ENCODE measurements around the gene NSRP1.
"Not testable (repeated sequence)": the region's sequence is repeated elsewhere in the genome, so short reads cannot be mapped to it uniquely, and the experiment has no call there.

NSRP1 gene

DNA sequence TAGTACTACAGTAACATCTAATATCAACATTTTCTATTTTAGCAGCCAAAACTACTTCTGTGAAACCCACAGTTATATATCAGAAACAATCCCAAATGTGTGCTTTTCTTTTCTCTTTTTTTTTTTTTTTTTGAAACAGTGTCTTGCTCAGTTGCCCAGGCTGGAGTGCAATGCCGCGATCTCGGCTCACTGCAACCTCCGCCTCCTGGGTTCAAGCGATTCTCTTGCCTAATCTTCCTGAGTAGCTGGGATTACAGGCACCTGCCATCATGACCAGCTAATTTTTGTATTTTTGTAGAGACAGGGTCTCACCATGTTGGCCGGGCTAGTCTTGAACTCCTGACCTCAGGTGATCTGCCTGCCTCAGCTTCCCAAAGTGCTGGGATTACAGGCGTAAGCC lies 2.0 kb downstream of the NSRP1 start:
- not testable (repeated sequence) for DNase-seq (ENCODE audit: low spot score)

DNA sequence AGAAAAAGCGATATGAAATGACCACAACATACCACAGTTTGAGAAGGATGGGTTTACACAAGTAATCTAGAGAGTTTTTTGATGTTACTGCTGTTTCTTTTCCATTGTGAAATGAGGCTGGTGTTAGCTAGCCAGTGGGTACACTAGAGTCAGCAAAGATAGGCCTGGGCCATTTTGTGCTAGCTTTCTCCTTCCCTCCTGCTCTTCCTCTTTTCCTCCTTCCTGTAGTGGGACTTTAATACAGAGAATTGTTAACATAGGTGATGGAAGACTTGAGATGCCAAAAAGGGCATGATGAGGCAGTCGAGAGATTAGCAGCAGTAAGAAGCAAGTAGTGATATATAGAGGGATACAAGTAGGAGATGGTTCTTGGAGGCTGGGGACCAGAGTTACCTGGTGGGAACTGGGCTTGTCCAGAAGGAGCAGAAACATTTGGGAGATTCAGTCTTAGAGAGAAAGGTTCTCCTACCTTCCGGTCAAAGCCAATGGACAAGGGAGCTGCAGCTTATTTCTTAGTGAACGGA lies 7.7 kb downstream of the NSRP1 start:
- no peak for DNase-seq (ENCODE audit: low spot score)

DNA sequence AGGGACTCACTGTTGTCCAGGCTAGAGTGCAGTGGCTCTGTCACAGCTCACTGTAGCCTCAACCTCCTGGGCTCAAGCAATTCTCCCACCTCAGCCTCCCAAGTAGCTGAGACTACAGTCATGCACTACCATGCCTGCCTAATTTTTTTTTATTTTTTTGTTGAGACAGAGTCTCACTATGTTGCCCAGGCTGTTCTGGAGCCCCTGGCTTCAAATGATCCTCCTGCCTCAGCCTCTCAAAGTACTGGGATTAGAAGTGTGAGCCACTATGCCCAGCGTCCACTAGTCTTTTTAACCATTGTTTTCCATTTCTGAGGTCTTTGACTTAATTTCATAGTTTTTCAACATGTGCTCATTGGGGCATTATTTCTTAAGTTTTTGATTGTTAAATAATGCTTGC lies 13.5 kb downstream of the NSRP1 start:
- DNase-seq (ENCODE audit: low spot score) = no peak

DNA sequence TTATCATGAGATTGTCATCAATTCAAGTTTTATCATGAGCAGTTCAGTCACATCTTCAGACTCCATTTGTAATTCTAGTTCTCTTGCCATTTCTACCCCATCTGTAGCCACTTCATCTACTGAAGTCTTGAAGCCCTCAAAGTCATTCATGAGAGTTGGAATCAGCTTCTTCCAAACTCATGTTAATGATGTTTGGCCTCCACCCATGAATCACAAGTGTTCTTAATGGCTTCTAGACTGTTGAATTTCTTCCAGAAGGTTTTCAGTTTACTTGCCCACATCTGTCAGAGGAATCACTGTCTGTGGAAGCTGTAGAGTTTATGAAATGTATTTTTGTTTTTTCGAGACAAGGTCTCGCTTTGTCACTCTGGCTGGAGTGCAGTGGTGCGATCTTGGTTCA lies 16.0 kb downstream of the NSRP1 start:
- DNase-seq (ENCODE audit: low spot score) = no peak

DNA sequence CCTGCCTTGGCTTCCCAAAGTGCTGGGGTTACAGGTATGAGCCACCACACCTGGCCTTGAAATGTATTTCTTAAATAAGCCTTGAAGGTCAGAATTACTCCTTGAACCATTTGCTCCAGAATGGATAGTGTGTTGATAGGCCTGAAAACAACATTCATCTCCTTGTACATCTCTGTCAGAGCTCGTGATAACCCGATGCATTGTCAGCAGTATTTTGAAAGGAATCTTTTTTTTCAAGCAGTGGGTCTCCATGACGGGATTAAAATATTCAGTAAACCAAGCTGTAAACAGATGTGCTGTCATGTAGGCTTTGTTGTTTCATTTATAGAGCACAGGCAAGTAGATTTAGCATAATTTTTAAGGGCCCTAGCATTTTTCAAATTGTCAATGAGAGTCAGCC lies 16.6 kb downstream of the NSRP1 start:
- no peak for DNase-seq (ENCODE audit: low spot score)

DNA sequence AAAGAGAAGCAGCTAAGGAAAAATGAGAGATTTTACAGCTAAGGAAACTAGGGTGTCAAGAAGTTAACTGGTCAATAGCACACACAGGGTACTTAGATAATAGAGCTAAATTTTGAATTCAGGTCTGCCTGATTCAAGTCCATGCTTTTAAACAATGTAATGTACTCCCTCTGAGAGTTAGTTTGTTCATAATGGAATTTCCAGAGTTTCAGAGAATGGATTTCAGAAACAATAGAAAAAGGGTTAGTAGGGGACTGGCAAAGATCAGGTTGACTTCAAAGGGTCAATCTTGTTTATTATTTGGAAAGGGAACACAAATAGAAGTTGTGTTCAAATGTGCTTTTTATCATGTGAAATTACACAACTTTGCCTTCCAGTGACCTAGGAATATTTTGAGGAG lies 17.9 kb downstream of the NSRP1 start:
- DNase-seq (ENCODE audit: low spot score) = no peak

DNA sequence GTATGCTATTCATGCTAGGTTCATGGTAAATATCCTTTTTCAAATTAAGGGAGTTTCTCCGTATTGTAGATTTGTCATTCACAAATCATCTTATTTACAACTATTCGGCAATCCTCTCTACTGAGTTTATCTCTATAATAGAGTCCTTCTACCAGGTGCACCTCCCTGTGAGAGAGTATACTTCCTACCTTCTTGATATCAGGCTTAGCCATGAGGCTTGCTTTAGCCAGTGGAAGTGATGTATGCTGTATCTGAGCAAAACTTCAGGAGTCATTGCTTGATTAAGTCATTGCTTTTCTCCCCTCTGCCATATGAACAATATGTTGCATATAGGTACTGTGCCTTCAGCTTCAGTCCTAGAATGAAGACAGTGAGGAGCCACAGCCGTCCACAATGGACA lies 20.5 kb downstream of the NSRP1 start:
- no peak for DNase-seq (ENCODE audit: low spot score)

DNA sequence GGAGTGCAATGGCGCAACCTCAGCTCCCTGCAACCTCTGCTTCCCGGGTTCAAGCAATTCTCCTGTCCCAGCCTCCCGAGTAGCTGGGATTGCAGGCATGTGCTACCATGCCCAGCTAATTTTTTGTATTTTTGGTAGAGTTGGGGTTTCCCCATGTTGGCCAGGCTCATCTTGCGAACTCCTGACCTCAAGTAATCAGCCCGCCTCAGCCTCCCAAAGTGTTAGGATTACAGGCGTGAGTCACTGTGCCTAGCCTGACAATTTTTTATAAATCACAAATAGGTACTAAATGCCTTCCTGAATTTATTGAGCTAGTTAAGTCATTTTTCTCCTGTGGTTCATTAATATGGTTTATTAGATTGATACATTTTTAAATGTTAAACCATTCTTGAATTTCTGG lies 31.2 kb downstream of the NSRP1 start:
- not testable (repeated sequence) for DNase-seq (ENCODE audit: low spot score)

DNA sequence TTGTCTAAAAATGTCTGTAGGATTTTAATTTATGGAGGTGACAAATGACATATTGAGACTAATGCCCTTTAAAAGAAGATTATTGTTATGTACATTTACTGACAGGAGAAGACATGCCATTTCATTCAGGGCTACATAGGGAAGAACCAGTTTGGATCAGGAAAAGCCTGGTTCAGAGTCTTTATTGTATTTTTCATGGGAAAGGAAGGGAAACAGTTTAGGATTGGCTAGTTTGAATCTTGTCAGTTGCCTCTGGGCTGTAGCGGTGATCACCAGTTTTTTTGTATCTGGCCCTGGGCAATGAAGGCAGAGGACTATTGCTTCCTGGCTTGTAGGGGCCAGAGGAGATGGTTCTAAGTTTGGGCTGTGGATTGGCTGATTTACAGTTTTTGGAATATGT lies 31.8 kb downstream of the NSRP1 start:
- DNase-seq (ENCODE audit: low spot score) = no peak

DNA sequence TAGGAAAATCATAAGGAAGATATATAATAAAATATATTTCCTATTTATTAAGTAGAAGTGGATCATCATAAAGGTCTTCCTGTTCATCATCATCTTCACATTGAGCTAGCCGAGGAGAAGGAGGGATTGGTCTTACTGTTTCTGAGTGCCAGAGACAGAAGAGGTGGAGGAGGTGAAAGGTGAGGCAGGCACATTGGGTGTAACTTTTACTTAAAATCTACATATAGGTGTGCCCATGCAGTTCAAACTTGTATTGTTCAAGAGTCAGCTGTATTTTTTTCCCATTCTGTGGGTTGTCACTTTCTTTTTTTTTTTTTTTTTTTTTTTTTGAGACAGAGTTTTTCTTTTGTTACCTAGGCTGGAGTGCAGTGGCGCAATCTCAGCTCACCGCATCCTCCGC lies 34.9 kb downstream of the NSRP1 start:
- DNase-seq (ENCODE audit: low spot score) = no peak

DNA sequence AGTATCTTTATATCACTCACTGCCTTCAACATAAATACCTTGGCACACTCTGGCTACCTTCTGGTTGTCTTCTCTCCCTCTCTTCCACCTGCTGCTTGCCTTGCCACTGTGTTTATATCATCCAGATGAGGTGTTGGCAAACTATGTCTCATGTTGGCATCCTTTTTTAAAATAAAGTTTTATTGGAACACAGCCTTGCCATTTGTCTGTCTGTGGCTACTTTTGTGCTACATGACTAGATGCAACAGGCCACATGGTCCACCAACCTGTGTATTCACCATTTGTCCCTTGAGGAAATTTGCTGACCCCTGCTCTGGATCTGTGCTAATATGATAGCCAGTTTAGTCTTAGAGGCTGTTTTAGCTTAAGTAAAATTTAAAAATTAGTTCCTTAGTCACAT lies 36.8 kb downstream of the NSRP1 start:
- no peak for DNase-seq (ENCODE audit: low spot score)

DNA sequence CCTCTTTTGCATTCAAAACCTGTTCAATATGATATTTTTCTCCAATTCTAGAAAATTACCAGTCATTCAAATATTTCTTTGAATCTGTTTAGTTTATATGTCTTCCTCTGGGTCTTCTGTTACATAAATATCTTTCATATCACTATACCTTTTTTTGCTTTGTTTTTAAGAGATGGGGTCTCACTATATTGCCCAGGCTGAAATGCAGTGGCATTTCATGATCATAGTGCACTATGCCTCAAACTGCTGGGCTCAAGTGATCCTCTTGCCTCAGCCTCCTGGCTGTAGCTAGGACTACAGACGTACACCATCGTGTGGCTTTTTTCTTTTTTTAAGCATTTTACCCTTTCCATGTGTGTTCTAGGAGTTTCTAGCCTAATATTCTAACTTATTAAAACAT lies 38.8 kb downstream of the NSRP1 start:
- DNase-seq (ENCODE audit: low spot score) = no peak

DNA sequence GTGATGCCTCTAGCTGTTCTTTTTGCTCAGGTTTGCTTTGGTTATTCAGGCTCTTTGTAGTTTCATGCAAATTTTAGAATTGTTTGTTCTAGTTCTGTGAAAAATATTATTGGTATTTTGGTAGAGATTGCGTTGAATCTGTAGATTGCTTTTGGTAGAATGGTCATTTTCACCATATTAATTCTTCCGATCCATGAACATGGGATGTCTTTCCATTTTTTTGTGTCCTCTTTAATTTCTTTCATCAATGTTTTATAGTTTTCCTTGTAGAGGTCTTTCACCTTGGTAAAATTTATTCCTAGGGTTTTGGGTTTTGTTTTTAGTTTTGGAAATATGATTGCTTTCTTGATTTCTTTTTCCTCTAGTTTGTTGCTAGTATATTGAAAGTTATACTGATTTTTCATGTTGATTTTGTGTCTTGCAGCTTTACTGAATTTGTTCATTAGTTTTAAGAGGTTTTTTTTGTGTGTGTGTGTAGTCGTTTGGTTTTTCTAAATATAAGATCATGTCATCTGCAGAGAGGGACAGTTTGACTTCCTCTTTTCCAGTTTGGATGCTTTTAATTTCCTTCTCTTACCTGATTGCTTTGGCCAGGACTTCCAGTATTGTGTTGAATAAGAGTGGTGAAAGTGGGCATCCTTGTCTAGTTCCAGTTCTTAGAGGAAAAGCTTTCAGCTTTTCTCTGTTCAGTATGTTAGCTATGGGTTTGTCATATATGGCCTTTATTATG lies 42.4 kb downstream of the NSRP1 start:
- no peak for DNase-seq (ENCODE audit: low spot score)

DNA sequence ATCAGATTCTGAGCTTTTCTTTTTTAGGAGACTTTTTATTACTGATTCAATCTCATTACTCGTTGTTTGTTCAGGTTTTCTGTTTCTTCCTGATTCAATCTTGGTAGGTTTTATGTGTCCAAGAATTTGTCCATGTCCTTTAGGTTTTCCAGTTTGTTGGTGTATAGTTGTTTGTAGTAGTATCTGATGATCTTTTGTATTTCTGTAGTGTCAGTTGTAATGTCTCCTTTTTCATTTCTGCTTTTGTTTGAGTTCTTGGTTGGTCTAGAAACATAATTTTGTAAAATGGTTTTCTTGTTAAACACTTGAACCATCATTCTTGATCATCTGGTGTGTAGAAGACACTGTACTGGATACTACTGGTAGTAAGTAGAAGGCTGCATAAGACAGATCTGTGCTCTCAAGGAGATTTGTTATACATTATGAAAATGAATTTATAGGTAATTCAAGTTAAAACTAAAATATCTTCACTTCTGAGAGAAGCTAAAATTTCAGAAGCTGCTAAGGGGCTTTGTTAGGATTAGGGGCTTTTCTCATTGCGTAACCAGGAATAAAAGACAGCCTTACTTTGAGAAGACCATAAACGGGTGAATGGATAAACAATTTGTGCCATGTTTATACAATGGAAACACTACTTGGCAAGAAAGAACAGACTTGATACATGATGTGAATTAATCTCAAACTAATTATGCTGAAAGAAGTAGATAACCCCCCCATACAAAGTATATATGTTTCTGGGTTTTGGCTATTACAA lies 44.0 kb downstream of the NSRP1 start:
- DNase-seq (ENCODE audit: low spot score) = no peak

DNA sequence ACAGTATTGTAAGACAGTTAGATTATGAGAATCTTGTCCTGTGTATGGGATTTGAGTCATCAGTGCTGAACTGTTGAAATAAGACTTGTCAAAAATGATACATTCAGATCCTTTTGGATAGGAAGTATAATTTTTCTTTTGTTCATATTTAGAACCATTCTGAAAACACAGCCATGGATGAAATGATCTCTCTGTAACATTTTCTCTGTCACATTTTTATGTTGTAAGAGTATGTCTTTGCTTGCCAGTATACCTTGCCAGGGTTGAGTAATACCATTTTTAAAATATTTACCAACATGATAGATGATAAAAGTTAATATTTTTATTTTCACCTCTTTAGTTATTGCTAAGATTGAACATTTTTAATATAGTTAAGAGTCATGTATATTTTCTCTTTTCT lies 45.0 kb downstream of the NSRP1 start:
- no peak for DNase-seq (ENCODE audit: low spot score)

DNA sequence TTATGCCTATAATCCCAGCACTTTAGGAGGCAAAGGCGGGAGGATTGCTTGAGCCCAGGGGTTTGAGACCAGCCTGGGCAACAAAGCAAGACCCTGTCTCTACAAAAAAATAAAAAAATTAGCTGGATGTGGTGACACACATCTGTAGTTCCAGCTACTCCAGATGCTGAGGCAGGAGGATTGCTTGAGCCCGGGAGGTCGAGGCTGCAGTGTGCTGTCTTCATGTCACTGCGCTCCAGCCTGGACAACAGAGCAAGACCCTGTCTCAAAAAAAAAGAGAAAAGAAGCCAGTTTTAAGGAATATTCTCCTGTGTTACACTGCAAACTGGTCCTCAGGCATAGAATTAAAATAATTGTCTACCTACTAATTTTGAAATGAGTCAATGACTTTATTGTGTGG lies 47.9 kb downstream of the NSRP1 start:
- DNase-seq (ENCODE audit: low spot score) = no peak

DNA sequence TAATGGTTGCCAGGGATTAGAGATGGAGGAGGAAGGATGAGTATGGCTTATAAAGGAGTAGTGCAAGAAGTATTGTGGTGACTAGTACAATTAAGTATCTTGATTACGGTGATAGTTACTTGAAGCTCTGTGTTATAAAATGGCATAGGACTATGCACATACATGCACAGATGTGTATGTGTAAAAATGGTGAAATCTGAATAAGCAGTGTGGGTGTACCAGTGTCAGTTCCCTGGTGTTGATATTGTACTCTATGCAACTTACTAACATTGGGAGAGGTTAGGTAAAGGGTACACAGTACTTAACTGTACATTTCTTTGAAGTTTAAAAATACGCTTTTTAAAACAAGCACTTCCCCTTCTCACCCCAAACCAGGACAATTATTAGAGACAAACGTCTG lies 48.5 kb downstream of the NSRP1 start:
- no peak for DNase-seq (ENCODE audit: low spot score)

DNA sequence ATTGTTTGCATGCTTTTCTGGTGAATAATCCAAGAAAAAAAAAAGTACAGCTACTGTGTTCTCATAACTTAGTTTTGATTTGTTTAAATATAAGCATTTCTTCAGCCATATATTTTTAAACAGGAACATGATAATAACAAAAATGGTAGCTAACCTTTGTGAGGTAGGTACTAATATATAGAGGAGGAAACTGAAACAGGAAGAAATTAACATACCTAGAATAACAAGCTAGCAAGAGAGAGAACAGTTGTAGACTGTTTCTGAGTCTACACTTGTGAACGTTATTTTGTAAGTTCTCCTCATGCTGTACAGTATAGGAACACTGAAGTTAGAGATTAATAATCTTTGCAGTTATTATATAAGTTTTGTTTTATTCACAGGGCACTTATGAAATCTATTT lies 49.3 kb downstream of the NSRP1 start:
- no peak for DNase-seq (ENCODE audit: low spot score)

DNA sequence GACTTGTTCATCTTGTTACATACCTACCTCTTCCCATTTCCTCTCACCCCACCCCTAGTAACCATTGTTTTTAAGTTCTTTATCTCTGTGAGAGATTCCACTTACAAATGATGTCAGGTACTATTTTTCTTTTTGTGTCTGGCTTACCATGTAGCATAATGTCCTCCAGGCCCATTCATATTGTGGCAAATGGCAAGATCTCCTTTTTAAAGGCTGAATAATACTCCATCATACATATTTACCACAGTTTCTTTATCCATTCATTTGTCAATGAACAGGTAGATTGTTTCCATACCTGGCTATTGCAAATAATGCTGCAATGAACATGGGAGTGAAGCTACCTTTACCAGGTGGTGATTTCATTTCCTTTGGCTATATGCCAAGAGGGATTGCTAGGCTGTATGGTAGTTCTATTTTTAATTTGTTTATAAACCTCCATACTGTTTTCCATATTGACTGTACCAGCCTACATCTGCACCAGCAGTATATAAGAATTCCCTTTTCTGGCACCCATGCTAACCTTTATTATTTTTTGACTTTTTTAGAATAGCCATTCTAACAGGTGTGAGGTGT lies 53.9 kb downstream of the NSRP1 start:
- no peak for DNase-seq (ENCODE audit: low spot score)

DNA sequence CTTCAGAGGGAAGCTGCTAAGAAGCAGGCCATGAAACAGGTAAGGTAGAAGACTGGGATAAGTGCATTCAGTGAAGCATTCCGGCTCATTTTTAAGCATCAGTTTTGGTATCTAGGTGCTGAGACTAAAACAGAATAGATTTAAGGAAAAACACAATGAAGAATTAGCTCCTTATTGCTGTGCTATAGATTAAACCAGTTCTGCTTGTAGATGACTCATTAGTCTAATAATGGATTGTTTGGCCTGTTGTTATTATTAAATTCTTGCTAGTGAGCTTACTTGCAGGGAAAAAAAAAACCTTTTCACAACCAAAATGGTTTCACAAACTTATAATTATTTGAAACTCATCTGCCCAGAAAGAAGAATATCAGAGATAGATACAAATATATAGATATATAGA lies 55.9 kb downstream of the NSRP1 start:
- DNase-seq (ENCODE audit: low spot score) = no peak

DNA sequence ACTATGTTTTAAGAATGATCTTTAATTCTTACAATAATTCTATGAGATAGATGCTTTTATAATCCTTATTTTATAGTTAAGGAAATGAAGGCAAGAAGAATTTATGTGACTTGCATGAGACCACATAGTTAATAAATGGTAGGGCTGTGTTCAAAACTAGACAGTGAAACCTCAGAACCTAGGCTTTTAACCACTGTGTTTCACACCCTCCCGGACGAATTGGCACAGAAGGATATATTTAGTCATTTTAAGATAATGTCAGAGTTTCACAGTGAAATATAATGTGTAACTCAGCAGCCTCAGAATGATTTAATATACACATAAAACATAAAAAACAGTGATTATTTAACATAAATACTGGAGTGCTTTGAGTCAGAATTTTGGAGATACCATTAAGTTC lies 57.0 kb downstream of the NSRP1 start:
- DNase-seq (ENCODE audit: low spot score) = no peak

DNA sequence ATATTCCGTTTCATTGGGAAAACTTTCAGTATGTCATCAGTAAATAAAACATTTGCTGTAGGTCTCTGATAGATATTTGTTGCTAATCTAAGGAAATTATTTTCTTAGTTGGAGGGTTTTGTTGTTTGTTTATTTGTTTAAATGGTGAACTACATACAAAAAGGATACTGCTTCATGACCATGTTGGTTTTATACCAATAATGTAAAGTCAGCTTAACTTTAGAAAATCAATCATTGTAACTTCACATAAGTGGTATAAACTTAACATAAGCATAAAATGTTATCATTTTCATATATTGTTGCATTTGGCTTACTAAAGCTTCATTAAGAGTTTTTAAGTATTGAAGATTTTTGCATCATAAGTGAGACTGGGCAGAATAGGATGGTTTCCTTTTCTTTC lies 57.9 kb downstream of the NSRP1 start:
- DNase-seq (ENCODE audit: low spot score) = no peak

DNA sequence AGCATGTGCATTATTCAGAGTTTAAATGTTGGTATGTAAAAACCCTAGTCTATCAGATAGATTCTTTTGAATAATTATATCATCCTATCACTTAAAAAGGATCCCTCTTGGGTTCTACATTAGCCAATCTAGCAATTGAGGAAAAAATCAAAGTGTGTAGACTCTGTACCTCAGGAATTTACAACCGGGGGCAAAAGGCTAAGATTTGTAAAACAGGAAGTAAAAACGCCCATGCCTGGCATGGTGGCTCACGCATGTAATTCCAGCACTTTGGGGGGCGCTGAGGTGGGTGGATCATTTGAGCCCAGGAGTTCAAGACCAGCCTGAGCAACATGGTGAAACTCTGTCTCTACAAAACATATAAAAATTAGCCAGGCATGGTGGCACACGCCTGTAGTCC lies 60.2 kb downstream of the NSRP1 start:
- no peak for DNase-seq (ENCODE audit: low spot score)
